Esophagus muscularis mucosa (tissue), 4 donors: ENCODE measurements around the gene CREB3L2. TPM values are rescaled to one million over a fixed set of nuclear protein-coding genes. Genes with fewer than 3 reads are reported as not detected.
A peak's percentile ranks its signal among the peaks of the same experiment; 100 is the strongest.

Source experiments
- DNase-seq: peaks from one replicate; pipeline ENCODE4 v3.0.0-alpha.2; 2017; ENCODE audit errors: extremely low spot score
- H3K27ac ChIP-seq, 4 donors: fragments of 200-600 bp; sonication (generic); replicated peaks in 1 of 4; 1 replicate in 3 of 4; 2 replicates in 1 of 4; pipeline ENCODE4 v1.5.1; 2016 to 2019; ENCODE audit warnings: mild to moderate bottlenecking in 1 of 4
- H3K27me3 ChIP-seq, 4 donors: fragments of 200-600 bp; sonication (generic); one replicate each; pipeline versions ENCODE4 v1.5.1 to v1.6.0; 2016 to 2019
- H3K36me3 ChIP-seq, 4 donors: fragments of 200-600 bp; sonication (generic); one replicate each; pipeline ENCODE4 v1.5.1; 2016 to 2019
- H3K4me1 ChIP-seq, 4 donors: fragments of 200-600 bp; sonication (generic); one replicate each; pipeline ENCODE4 v1.5.1; 2016 to 2019
- H3K4me3 ChIP-seq, 4 donors: fragments of 200-600 bp; sonication (generic); 1 replicate in 2 of 4; 2 replicates in 2 of 4; pipeline ENCODE4 v1.5.1; 2016 to 2019; ENCODE audit warnings: mild to moderate bottlenecking in 4 of 4, moderate library complexity in 1 of 4
- H3K9me3 ChIP-seq, 4 donors: fragments of 200-600 bp; sonication (generic); 1 replicate in 3 of 4; 2 replicates in 1 of 4; pipeline ENCODE4 v1.5.1; 2016 to 2019
- EP300 ChIP-seq: sonication (generic); formaldehyde crosslinking; IDR thresholded peaks from one replicate; pipeline ENCODE4 v1.6.1; 2017; ENCODE audit warnings: antibody characterized with exemption
- POLR2A ChIP-seq: fragments of 450-650 bp; IDR thresholded peaks from one replicate; pipeline ENCODE4 v1.6.1; 2017; ENCODE audit warnings: antibody characterized with exemption, moderate library complexity, mild to moderate bottlenecking, low read depth
- POLR2AphosphoS5 ChIP-seq, 2 donors: sonication (generic); formaldehyde crosslinking; IDR thresholded peaks; one replicate each; pipeline ENCODE4 v1.6.1; 2017; ENCODE audit warnings: antibody characterized with exemption in 2 of 2
- WGBS: methylation state at CpG from one replicate; pipeline ENCODE4 v1.1.5; 2018; 5-methylcytosine and 5-hydroxymethylcytosine counted together
- intact Hi-C: fragments of 100-400 bp; cut with DNase I; formaldehyde crosslinking; loops from one replicate; pipeline ENCODE4 v1.15.1; 2023
- total RNA-seq, 4 donors: library from RNA; depleted of rRNA; stranded (reverse); fragments of >200 nt; gene quantifications; one replicate each; pipeline versions ENCODE4 v1.1.0 to v1.2.1, GENCODE V29; 2016
- TF ChIP-seq, protein P1 (sequence below), 3 experiments: fragments of 200-600 bp in 2 of 3; fragments of 450-650 bp in 1 of 3; sonication (generic) in 2 of 3; IDR thresholded peaks; one replicate each; pipeline ENCODE4 v1.5.1; 2017 to 2019; ENCODE audit warnings: antibody characterized with exemption in 3 of 3, mild to moderate bottlenecking in 2 of 3, moderate library complexity in 1 of 3

Gene CREB3L2
- total RNA-seq, 4 donors from 2014 or later = 29.2 to 43.4 (median 37.1) TPM

DNA sequence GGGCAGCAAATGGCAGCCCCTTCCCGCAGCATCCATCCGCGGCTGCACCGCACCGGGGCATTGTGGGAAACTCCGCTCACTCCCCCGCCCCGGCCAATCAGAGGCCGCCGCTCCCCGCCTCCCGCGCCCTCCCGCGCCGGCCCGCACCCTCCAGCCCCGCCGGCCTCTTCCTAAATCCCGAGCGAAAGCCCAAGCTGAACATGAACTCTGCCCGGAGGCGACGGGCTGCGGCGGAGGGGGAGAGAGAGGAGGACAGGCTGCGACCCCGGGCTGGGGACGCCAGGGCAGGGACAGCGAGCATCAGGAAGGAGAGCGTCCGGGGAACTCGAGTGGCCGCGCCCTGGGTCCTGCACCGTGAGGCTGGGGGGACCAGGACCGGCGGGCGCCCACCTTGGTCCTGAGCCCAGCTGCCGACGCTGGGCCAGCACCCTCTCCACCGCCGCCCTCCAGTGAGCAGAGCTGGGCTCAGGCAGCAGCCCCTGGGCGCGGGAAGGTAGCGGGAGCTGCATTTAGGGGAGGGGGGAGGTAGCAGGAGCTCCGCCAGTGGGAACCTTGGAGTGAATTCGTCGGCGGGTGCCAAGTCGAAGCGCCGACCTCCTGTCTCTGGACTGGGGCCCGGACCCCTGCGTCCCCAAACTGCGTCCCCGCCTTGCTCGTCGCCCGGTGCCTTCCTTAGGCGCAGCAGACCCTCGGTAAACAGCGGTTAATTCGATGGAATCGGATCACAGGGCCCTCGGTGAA lies 154.9 kb downstream of the CREB3L2 start, which contains the start of gene DGKI:
Gene DGKI, minus strand, starts transcription at position 148 of the 741 bp plus-strand sequence.
- Histone ChIP-seq H3K4me3 (peak within 1 kb of the TSS; percentile 44 to 61 (median 48)), H3K27me3 (peaks cover 0 to 46% (median 7%) of the 10 kb centered on the region in 4 donors), H3K36me3 (no peaks in the 10 kb centered on the region), H3K9me3 (no peaks in the 10 kb centered on the region), H3K27ac (no peak within 1 kb of the TSS), H3K4me1 (peaks cover 8 to 17% (median 16%) of the 10 kb centered on the region in 4 donors)
- under 1% methylated on average over 31 of the region's 66 CpGs for WGBS
- intact Hi-C loops = no loop called here
- no peak for DNase-seq
- no peak for TF ChIP-seq POLR2AphosphoS5 (IDR thresholded peaks at IDR 0.05)
- no peak for TF ChIP-seq EP300
- TF ChIP-seq, protein P1, sequence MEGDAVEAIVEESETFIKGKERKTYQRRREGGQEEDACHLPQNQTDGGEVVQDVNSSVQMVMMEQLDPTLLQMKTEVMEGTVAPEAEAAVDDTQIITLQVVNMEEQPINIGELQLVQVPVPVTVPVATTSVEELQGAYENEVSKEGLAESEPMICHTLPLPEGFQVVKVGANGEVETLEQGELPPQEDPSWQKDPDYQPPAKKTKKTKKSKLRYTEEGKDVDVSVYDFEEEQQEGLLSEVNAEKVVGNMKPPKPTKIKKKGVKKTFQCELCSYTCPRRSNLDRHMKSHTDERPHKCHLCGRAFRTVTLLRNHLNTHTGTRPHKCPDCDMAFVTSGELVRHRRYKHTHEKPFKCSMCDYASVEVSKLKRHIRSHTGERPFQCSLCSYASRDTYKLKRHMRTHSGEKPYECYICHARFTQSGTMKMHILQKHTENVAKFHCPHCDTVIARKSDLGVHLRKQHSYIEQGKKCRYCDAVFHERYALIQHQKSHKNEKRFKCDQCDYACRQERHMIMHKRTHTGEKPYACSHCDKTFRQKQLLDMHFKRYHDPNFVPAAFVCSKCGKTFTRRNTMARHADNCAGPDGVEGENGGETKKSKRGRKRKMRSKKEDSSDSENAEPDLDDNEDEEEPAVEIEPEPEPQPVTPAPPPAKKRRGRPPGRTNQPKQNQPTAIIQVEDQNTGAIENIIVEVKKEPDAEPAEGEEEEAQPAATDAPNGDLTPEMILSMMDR (IDR thresholded peaks at IDR 0.05) = no peak
- no peak for TF ChIP-seq POLR2A

DNA sequence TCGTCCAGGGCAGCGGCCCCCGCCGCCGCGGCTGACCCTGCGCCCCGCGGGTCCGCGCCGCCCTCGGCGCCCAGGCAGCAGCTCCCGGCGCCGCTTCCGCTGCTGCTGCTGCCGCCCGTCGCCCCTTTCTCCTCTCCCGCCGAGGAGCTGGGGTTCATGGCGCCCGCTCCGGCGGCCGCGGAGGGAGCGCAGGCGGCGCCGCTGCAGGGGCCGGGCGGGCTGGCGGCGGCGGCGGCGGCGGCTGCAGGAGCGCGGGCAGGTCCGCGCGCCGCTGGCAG lies 155.4 kb downstream of the CREB3L2 start:
- no peak overlapping the region for H3K27ac ChIP-seq
- no peaks in the 10 kb centered on the region for H3K36me3 ChIP-seq
- DNase-seq = no peak
- TF ChIP-seq EP300 (no peak), POLR2A (no peak), POLR2AphosphoS5 (IDR thresholded peaks at IDR 0.05) (no peak)
- TF ChIP-seq, protein P1 (IDR thresholded peaks at IDR 0.05) = no peak
- H3K4me1 ChIP-seq = peaks cover 8 to 17% (median 16%) of the 10 kb centered on the region in 4 donors
- H3K9me3 ChIP-seq = no peaks in the 10 kb centered on the region
- H3K27me3 ChIP-seq = peaks cover 0 to 46% (median 7%) of the 10 kb centered on the region in 4 donors
- H3K4me3 ChIP-seq = peak overlapping the region; percentile 44 to 61 (median 48)
- WGBS = 0% methylated on average over 9 of the region's 47 CpGs
- intact Hi-C loops = no loop called here

- no peak for DNase-seq
- intact Hi-C loops = no loop called here
- Histone ChIP-seq H3K27me3 (peaks cover 0 to 46% (median 7%) of the 10 kb centered on the region in 4 donors), H3K27ac (no peak overlapping the region), H3K4me3 (no peak overlapping the region), H3K4me1 (peaks cover 8 to 17% (median 16%) of the 10 kb centered on the region in 4 donors), H3K9me3 (no peaks in the 10 kb centered on the region), H3K36me3 (no peaks in the 10 kb centered on the region)
- no peak for TF ChIP-seq EP300
- TF ChIP-seq, protein P1 (IDR thresholded peaks at IDR 0.05) = no peak
- no peak for TF ChIP-seq POLR2A
- no peak for TF ChIP-seq POLR2AphosphoS5 (IDR thresholded peaks at IDR 0.05)
- WGBS = 86% methylated on average over 8 of the region's 8 CpGs
Observed at GRCh38 chr7:137844677-137845425, 157.0 kb downstream of the CREB3L2 start.

DNA sequence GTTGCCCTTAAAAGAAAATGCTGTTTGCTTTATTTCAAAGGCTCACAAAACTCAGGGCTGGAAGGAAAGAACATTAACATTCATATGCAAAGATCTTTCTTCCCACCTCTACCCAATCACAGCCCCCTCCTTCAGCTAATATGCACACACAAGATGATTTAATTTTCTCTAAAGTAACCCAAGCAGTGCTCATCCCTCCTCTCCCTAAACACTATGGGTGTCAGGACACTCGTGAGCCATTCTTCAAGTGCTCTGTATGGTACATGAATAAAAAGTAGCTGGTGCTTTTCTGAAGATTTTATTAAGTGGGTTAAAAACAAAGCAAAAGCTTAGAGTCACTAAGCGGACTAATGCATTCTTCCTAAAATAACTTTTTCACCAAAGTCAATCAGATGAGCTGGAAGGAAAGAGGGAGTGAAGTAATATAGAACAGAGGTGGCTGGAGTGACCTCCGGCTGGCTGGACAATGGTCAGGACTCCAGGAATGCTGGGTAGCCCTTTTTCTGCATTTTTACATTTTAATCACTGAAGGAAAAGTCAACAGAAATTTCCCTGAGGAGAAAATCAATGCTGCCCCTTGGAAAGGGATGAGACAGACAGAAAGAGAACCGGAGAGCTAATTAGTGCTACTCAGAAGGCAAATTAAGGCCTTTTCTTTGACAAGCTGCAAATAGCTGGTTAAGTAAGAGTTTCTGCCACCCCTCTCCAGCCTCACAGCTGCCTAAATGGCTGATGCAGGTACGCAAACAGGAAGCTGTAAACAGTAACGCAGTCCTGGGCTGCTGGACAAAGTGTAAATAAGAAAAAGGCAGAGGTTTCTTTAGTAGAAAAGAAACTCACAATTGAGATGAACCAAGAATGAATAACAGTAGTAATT lies 161.7 kb downstream of the CREB3L2 start:
- H3K27ac ChIP-seq = no peak overlapping the region
- H3K36me3 ChIP-seq = no peaks in the 10 kb centered on the region
- peaks cover 0 to 14% (median 0%) of the 10 kb centered on the region in 4 donors for H3K4me1 ChIP-seq
- no peak overlapping the region for H3K4me3 ChIP-seq
- peaks cover 0 to 23% (median 4%) of the 10 kb centered on the region in 4 donors for H3K27me3 ChIP-seq
- H3K9me3 ChIP-seq = no peaks in the 10 kb centered on the region
- no peak for DNase-seq
- TF ChIP-seq POLR2A = no peak
- TF ChIP-seq POLR2AphosphoS5 (IDR thresholded peaks at IDR 0.05) = no peak
- TF ChIP-seq, protein P1 (IDR thresholded peaks at IDR 0.05) = no peak
- TF ChIP-seq EP300 = no peak
- 76% methylated on average over 6 of the region's 6 CpGs for WGBS
- intact Hi-C loops = no loop called here
